Neural cell (in vitro differentiated cells): ENCODE measurements around the gene GMPPB. TPM values are rescaled to one million over a fixed set of nuclear protein-coding genes. Genes with fewer than 3 reads are reported as not detected.
A peak's percentile ranks its signal among the peaks of the same experiment; 100 is the strongest.

ENCODE experiments used
- H2AFZ ChIP-seq: fragments of 200-600, 300-800 bp; sonication (generic), shearing (Covaris generic); 2 replicates; pipeline ENCODE4 v1.6.0; 2014; ENCODE audit warnings: low read depth, mild to moderate bottlenecking, antibody characterized with exemption, low read length, moderate library complexity
- H3F3A ChIP-seq: fragments of 200-600 bp; shearing (Covaris generic); 2 replicates; pipeline ENCODE4 v1.6.1; 2016; ENCODE audit warnings: mild to moderate bottlenecking, moderate library complexity, mixed read lengths, antibody characterized with exemption, low read length; ENCODE audit not compliant: insufficient read depth, poor library complexity, severe bottlenecking
- H3K27ac ChIP-seq: fragments of 200-600, 300-800 bp; sonication (generic), shearing (Covaris generic); 2 replicates; pipeline ENCODE4 v1.5.1; 2014; ENCODE audit warnings: mild to moderate bottlenecking, low read length, moderate library complexity
- H3K27me3 ChIP-seq: fragments of 300-800, 200-600 bp; sonication (generic), shearing (Covaris generic); 2 replicates; pipeline ENCODE4 v1.6.0; 2014; ENCODE audit warnings: mild to moderate bottlenecking, low read depth, low read length, moderate library complexity; ENCODE audit not compliant: insufficient read depth
- H3K36me3 ChIP-seq: fragments of 300-800, 200-600 bp; sonication (generic), shearing (Covaris generic); 2 replicates; pipeline ENCODE4 v1.5.1; 2014; ENCODE audit warnings: mild to moderate bottlenecking, antibody characterized with exemption, low read length, moderate library complexity; ENCODE audit not compliant: insufficient read depth
- H3K4me2 ChIP-seq: fragments of 300-800, 200-600 bp; sonication (generic), shearing (Covaris generic); 2 replicates; pipeline ENCODE4 v1.6.0; 2014; ENCODE audit warnings: mild to moderate bottlenecking, low read length
- H3K4me3 ChIP-seq: fragments of 300-800, 200-600 bp; sonication (generic), shearing (Covaris generic); 2 replicates; pipeline ENCODE4 v1.5.1; 2014; ENCODE audit warnings: mild to moderate bottlenecking, low read length, moderate library complexity
- H3K79me2 ChIP-seq: fragments of 200-600 bp; shearing (Covaris generic); replicated peaks from 2 replicates; pipeline ENCODE4 v1.6.0; 2014; ENCODE audit warnings: mild to moderate bottlenecking, low read length, moderate library complexity; ENCODE audit not compliant: insufficient read depth
- H3K9ac ChIP-seq: fragments of 300-800, 200-600 bp; sonication (generic), shearing (Covaris generic); 2 replicates; pipeline ENCODE4 v1.6.1; 2016; ENCODE audit warnings: mild to moderate bottlenecking, low read length, mixed read lengths
- H3K9me2 ChIP-seq: fragments of 200-600 bp; shearing (Covaris generic); 2 replicates; pipeline ENCODE4 v1.6.1; 2016; ENCODE audit warnings: mild to moderate bottlenecking, low read length, mixed read lengths; ENCODE audit not compliant: insufficient read depth
- H3K9me3 ChIP-seq: fragments of 200-600, 300-800 bp; sonication (generic), shearing (Covaris generic); 2 replicates; pipeline ENCODE4 v1.6.1; 2016; ENCODE audit warnings: mild to moderate bottlenecking, mixed run types, low read length, moderate library complexity, mixed read lengths
- H4K20me1 ChIP-seq: fragments of 200-600 bp; shearing (Covaris generic); 2 replicates; pipeline ENCODE4 v1.6.1; 2016; ENCODE audit warnings: mild to moderate bottlenecking, mixed run types; ENCODE audit not compliant: insufficient read depth
- EP300 ChIP-seq: fragments of 450-650 bp; conservative IDR thresholded peaks from 2 replicates; pipeline ENCODE4 v1.6.1; 2014; ENCODE audit warnings: antibody characterized with exemption, mild to moderate bottlenecking, moderate library complexity; ENCODE audit not compliant: poor library complexity, severe bottlenecking
- EZH2 ChIP-seq: fragments of 200-600, 300-800 bp; shearing (Covaris generic), sonication (generic); IDR thresholded peaks from 2 replicates; pipeline ENCODE4 v1.6.1; 2014; ENCODE audit warnings: antibody characterized with exemption, low read length, borderline replicate concordance, mild to moderate bottlenecking; ENCODE audit not compliant: insufficient read depth, poor library complexity, severe bottlenecking
- MXI1 ChIP-seq: fragments of 450-650 bp; conservative IDR thresholded peaks from 2 replicates; pipeline ENCODE4 v1.6.1; 2014; ENCODE audit warnings: antibody characterized with exemption, mild to moderate bottlenecking; ENCODE audit not compliant: poor library complexity, severe bottlenecking
- POLR2AphosphoS5 ChIP-seq: IDR thresholded peaks from 2 replicates; pipeline ENCODE4 v1.6.1; 2012
- RAD21 ChIP-seq: fragments of 450-650 bp; conservative IDR thresholded peaks from 2 replicates; pipeline ENCODE4 v1.6.1; 2014; ENCODE audit warnings: antibody characterized with exemption, mild to moderate bottlenecking, moderate library complexity
- SMC3 ChIP-seq: fragments of 450-650 bp; conservative IDR thresholded peaks from 2 replicates; pipeline ENCODE4 v1.6.1; 2014; ENCODE audit warnings: antibody characterized with exemption, mild to moderate bottlenecking, moderate library complexity; ENCODE audit not compliant: poor library complexity
- TAF1 ChIP-seq: IDR thresholded peaks from 2 replicates; pipeline ENCODE4 v1.6.1; 2012; ENCODE audit warnings: low read depth
- polyA plus RNA-seq: library from polyadenylated mRNA; depleted of rRNA; stranded (reverse); fragments of >200 nt; gene quantifications from 2 replicates; pipeline ENCODE4 v1.2.3, GENCODE V29; 2014
- TF ChIP-seq, protein P1 (sequence below): IDR thresholded peaks from 2 replicates; pipeline ENCODE4 v1.6.1; 2012; ENCODE audit warnings: borderline replicate concordance
- TF ChIP-seq, protein P2 (sequence below): fragments of 450-650 bp; IDR thresholded peaks from 2 replicates; pipeline ENCODE4 v1.5.1; 2014; ENCODE audit warnings: antibody characterized with exemption, mild to moderate bottlenecking, moderate library complexity; ENCODE audit not compliant: poor library complexity, severe bottlenecking

GMPPB gene
- polyA plus RNA-seq, 1 donor from 2014 or later, result 20.8 TPM

- Histone ChIP-seq H3K27me3 (no peaks in the 10 kb centered on the region), H3K4me2 (peak within 1 kb of the TSS; percentile 84), H3K9me2 (no peaks in the 10 kb centered on the region), H4K20me1 (no peaks in the 10 kb centered on the region), H3K79me2 (peaks cover 7% of the 10 kb centered on the region), H3F3A (no peaks in the 10 kb centered on the region), H3K36me3 (no peaks in the 10 kb centered on the region), H3K27ac (peak within 1 kb of the TSS; percentile 90), H3K9ac (peak within 1 kb of the TSS; percentile 88), H2AFZ (peak within 1 kb of the TSS; percentile 88), H3K9me3 (no peaks in the 10 kb centered on the region), H3K4me3 (peak within 1 kb of the TSS; percentile 100)
- no peak for TF ChIP-seq SMC3
- TF ChIP-seq RAD21, result no peak
- peak; percentile 20 for TF ChIP-seq EP300
- TF ChIP-seq TAF1, result no peak
- TF ChIP-seq, protein P1, sequence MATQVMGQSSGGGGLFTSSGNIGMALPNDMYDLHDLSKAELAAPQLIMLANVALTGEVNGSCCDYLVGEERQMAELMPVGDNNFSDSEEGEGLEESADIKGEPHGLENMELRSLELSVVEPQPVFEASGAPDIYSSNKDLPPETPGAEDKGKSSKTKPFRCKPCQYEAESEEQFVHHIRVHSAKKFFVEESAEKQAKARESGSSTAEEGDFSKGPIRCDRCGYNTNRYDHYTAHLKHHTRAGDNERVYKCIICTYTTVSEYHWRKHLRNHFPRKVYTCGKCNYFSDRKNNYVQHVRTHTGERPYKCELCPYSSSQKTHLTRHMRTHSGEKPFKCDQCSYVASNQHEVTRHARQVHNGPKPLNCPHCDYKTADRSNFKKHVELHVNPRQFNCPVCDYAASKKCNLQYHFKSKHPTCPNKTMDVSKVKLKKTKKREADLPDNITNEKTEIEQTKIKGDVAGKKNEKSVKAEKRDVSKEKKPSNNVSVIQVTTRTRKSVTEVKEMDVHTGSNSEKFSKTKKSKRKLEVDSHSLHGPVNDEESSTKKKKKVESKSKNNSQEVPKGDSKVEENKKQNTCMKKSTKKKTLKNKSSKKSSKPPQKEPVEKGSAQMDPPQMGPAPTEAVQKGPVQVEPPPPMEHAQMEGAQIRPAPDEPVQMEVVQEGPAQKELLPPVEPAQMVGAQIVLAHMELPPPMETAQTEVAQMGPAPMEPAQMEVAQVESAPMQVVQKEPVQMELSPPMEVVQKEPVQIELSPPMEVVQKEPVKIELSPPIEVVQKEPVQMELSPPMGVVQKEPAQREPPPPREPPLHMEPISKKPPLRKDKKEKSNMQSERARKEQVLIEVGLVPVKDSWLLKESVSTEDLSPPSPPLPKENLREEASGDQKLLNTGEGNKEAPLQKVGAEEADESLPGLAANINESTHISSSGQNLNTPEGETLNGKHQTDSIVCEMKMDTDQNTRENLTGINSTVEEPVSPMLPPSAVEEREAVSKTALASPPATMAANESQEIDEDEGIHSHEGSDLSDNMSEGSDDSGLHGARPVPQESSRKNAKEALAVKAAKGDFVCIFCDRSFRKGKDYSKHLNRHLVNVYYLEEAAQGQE, result no peak
- peak; percentile 84 for TF ChIP-seq POLR2AphosphoS5
- no peak for TF ChIP-seq EZH2
- peak; percentile 54 for TF ChIP-seq MXI1
- TF ChIP-seq, protein P2, sequence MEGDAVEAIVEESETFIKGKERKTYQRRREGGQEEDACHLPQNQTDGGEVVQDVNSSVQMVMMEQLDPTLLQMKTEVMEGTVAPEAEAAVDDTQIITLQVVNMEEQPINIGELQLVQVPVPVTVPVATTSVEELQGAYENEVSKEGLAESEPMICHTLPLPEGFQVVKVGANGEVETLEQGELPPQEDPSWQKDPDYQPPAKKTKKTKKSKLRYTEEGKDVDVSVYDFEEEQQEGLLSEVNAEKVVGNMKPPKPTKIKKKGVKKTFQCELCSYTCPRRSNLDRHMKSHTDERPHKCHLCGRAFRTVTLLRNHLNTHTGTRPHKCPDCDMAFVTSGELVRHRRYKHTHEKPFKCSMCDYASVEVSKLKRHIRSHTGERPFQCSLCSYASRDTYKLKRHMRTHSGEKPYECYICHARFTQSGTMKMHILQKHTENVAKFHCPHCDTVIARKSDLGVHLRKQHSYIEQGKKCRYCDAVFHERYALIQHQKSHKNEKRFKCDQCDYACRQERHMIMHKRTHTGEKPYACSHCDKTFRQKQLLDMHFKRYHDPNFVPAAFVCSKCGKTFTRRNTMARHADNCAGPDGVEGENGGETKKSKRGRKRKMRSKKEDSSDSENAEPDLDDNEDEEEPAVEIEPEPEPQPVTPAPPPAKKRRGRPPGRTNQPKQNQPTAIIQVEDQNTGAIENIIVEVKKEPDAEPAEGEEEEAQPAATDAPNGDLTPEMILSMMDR, result peak; percentile 34
Measured at GRCh38 chr3:49673715-49674496, 49.8 kb downstream of the GMPPB start, which contains the start of gene APEH. APEH (plus strand) TSS chr3:49674351; CDS start chr3:49674402, 51 bp downstream.

- Histone ChIP-seq H3K36me3 (no peaks in the 10 kb centered on the region), H4K20me1 (no peaks in the 10 kb centered on the region), H3K4me2 (peak overlapping the region; percentile 65), H3K9me3 (no peaks in the 10 kb centered on the region), H3K4me3 (peak overlapping the region; percentile 100), H3F3A (no peaks in the 10 kb centered on the region), H3K27me3 (no peaks in the 10 kb centered on the region), H3K79me2 (peaks cover 7% of the 10 kb centered on the region), H3K9ac (peak overlapping the region; percentile 88), H3K9me2 (no peaks in the 10 kb centered on the region), H3K27ac (peak overlapping the region; percentile 90), H2AFZ (peak overlapping the region; percentile 88)
- no peak for TF ChIP-seq EZH2
- no peak for TF ChIP-seq SMC3
- TF ChIP-seq, protein P1, result no peak
- TF ChIP-seq EP300, result no peak
Measured at GRCh38 chr3:49673121-49673714, 50.5 kb downstream of the GMPPB start.
